SK-N-SH (cell line): ENCODE results near the gene P3H2. TPM values are rescaled to one million over a fixed set of nuclear protein-coding genes. Genes with fewer than 3 reads are reported as not detected.

Source experiments
- CTCF ChIA-PET: fragments of 300-600, 350-600 bp; formaldehyde crosslinking; extraction: SDS; loops from one replicate; lab custom pipeline; 2021; lab: Yijun Ruan, JAX
- POLR2A ChIA-PET: fragments of 350-600 bp; sonication (Branson Sonifier 250); formaldehyde crosslinking; extraction: SDS; loops from one replicate; lab custom pipeline; 2020; ENCODE audit warnings: antibody characterized with exemption, inconsistent platforms; lab: Yijun Ruan, JAX
- DNase-seq: peaks from one replicate; pipeline ENCODE4 v3.0.0; 2012
- H2AFZ ChIP-seq: fragments of 200-600 bp; sonication (generic); 2 replicates; pipeline ENCODE4 v1.8.1; 2016; ENCODE audit warnings: antibody characterized with exemption, mild to moderate bottlenecking, low read depth
- H3F3A ChIP-seq: fragments of 200-600 bp; sonication (generic); replicated peaks from 2 replicates; pipeline ENCODE3; 2016; ENCODE audit warnings: antibody characterized with exemption, mild to moderate bottlenecking; ENCODE audit not compliant: insufficient read depth
- H3K27ac ChIP-seq, 2 experiments: fragments of 200-500 bp in 1 of 2; fragments of 200-600 bp in 1 of 2; sonication (Bioruptor generic) in 1 of 2; sonication (generic), shearing (Covaris generic) in 1 of 2; 2 replicates each; pipeline versions ENCODE4 v1.5.1 to v1.6.1; 2014 to 2016; ENCODE audit warnings: low read depth in 2 of 2, inconsistent platforms in 1 of 2, low read length in 1 of 2, mild to moderate bottlenecking in 1 of 2, mixed read lengths in 1 of 2
- H3K27me3 ChIP-seq: fragments of 200-600 bp; sonication (generic), shearing (Covaris generic); 2 replicates; pipeline ENCODE4 v1.6.1; 2016; ENCODE audit warnings: mixed run types; ENCODE audit not compliant: insufficient read depth
- H3K36me3 ChIP-seq, 2 experiments: fragments of 200-500 bp in 1 of 2; fragments of 200-600 bp in 1 of 2; sonication (Bioruptor generic) in 1 of 2; sonication (generic) in 1 of 2; replicated peaks in 1 of 2; 2 replicates each; pipeline versions ENCODE3 to v1.5.1; 2014 to 2016; ENCODE audit warnings: low read length in 1 of 2, mild to moderate bottlenecking in 1 of 2; ENCODE audit not compliant: insufficient read depth in 2 of 2, control insufficient read depth in 1 of 2
- H3K4me1 ChIP-seq, 2 experiments: fragments of 200-500 bp in 1 of 2; fragments of 200-600 bp in 1 of 2; sonication (Bioruptor generic) in 1 of 2; sonication (generic), shearing (Covaris generic) in 1 of 2; 2 replicates each; pipeline versions ENCODE4 v1.5.1 to v1.6.1; 2014 to 2016; ENCODE audit warnings: low read depth in 1 of 2, low read length in 1 of 2, mixed run types in 1 of 2; ENCODE audit not compliant: insufficient read depth in 2 of 2, control insufficient read depth in 1 of 2
- H3K4me2 ChIP-seq: fragments of 200-600 bp; sonication (generic), shearing (Covaris generic); 2 replicates; pipeline ENCODE4 v1.6.1; 2017; ENCODE audit warnings: mixed run types
- H3K4me3 ChIP-seq, 2 experiments: fragments of 200-500 bp in 1 of 2; fragments of 200-600 bp in 1 of 2; sonication (Bioruptor generic) in 1 of 2; sonication (generic), shearing (Covaris generic) in 1 of 2; 2 replicates each; pipeline versions ENCODE4 v1.5.1 to v1.8.1; 2014 to 2016; ENCODE audit warnings: low read depth in 2 of 2, inconsistent platforms in 1 of 2, low read length in 1 of 2, mild to moderate bottlenecking in 1 of 2, mixed read lengths in 1 of 2, moderate library complexity in 1 of 2
- H3K79me2 ChIP-seq: fragments of 200-600 bp; sonication (generic); 2 replicates; pipeline ENCODE4 v1.8.1; 2017; ENCODE audit warnings: mild to moderate bottlenecking; ENCODE audit not compliant: insufficient read depth
- H3K9ac ChIP-seq: fragments of 200-600 bp; sonication (generic); 2 replicates; pipeline ENCODE4 v1.6.1; 2017; ENCODE audit warnings: mixed run types
- H3K9me2 ChIP-seq: fragments of 200-600 bp; sonication (generic); 2 replicates; pipeline ENCODE4 v1.6.1; 2017; ENCODE audit warnings: mixed run types
- H3K9me3 ChIP-seq: fragments of 200-600 bp; sonication (generic); 2 replicates; pipeline ENCODE4 v1.6.1; 2017; ENCODE audit warnings: mixed run types, mild to moderate bottlenecking, moderate library complexity
- H4K20me1 ChIP-seq: fragments of 200-600 bp; sonication (generic); 2 replicates; pipeline ENCODE4 v1.6.1; 2017; ENCODE audit warnings: mild to moderate bottlenecking, mixed run types; ENCODE audit not compliant: insufficient read depth
- CHD2 ChIP-seq: fragments of 150-350 bp; IDR thresholded peaks from 2 replicates; pipeline ENCODE4 v1.6.1; 2018; ENCODE audit warnings: low read length; ENCODE audit not compliant: partially characterized antibody
- ELF1 ChIP-seq: IDR thresholded peaks from 2 replicates; pipeline ENCODE4 v1.4.0; 2012
- EP300 ChIP-seq, 2 experiments: IDR thresholded peaks; 2 replicates each; pipeline versions ENCODE4 v1.4.0 to v1.6.1; 2012; ENCODE audit warnings: borderline replicate concordance in 1 of 2, low read depth in 1 of 2, low read length in 1 of 2
- GABPA ChIP-seq: IDR thresholded peaks from 2 replicates; pipeline ENCODE4 v1.4.0; 2012; ENCODE audit warnings: low read depth, mild to moderate bottlenecking
- MEF2A ChIP-seq: IDR thresholded peaks from 2 replicates; pipeline ENCODE4 v1.4.0; 2012; ENCODE audit warnings: low read depth, borderline replicate concordance
- MXI1 ChIP-seq: IDR thresholded peaks from 2 replicates; pipeline ENCODE4 v1.6.1; 2012; ENCODE audit warnings: mild to moderate bottlenecking, low read depth, low read length, improper control_type of control experiment
- POLR2AphosphoS5 ChIP-seq: IDR thresholded peaks from 2 replicates; pipeline ENCODE4 v1.6.1; 2012; ENCODE audit warnings: low read depth, low read length
- RAD21 ChIP-seq: IDR thresholded peaks from 2 replicates; pipeline ENCODE4 v1.6.1; 2012; ENCODE audit warnings: mild to moderate bottlenecking, low read length
- RCOR1 ChIP-seq: fragments of 150-350 bp; IDR thresholded peaks from 2 replicates; pipeline ENCODE4 v1.6.1; 2017; ENCODE audit warnings: antibody characterized with exemption, low read length
- RXRA ChIP-seq: IDR thresholded peaks from 2 replicates; pipeline ENCODE4 v1.4.0; 2012; ENCODE audit warnings: low read depth, mild to moderate bottlenecking, borderline replicate concordance
- TEAD4 ChIP-seq: IDR thresholded peaks from 2 replicates; pipeline ENCODE4 v1.4.0; 2012; ENCODE audit warnings: mild to moderate bottlenecking, borderline replicate concordance; ENCODE audit not compliant: insufficient read depth
- YY1 ChIP-seq: IDR thresholded peaks from 2 replicates; pipeline ENCODE4 v1.4.0; 2012; ENCODE audit warnings: low read depth, mild to moderate bottlenecking
- WGBS: methylation state at CpG from one replicate; pipeline ENCODE4 v1.1.6; 2017; ENCODE audit warnings: low lambda C conversion rate; 5-methylcytosine and 5-hydroxymethylcytosine counted together
- polyA plus RNA-seq, 3 experiments: library from polyadenylated mRNA; depleted of rRNA; stranded (reverse); fragments of >200 nt; gene quantifications; 2 replicates each; pipeline ENCODE4 v1.2.3, GENCODE V29; 2012
- TF ChIP-seq, protein P1 (sequence below): fragments of 150-350 bp; IDR thresholded peaks from 2 replicates; pipeline ENCODE4 v1.6.1; 2016; ENCODE audit warnings: mild to moderate bottlenecking, low read depth, low read length
- TF ChIP-seq, protein P2 (sequence below): fragments of 200-600 bp; sonication (generic); IDR thresholded peaks from 2 replicates; pipeline ENCODE4 v1.6.1; 2017; ENCODE audit warnings: antibody characterized with exemption, mild to moderate bottlenecking, moderate library complexity
- TF ChIP-seq, protein P3 (sequence below): IDR thresholded peaks from 2 replicates; pipeline ENCODE4 v1.4.0; 2012; ENCODE audit warnings: low read depth, borderline replicate concordance
- TF ChIP-seq, protein P4 (sequence below): IDR thresholded peaks from 2 replicates; pipeline ENCODE4; 2012
- TF ChIP-seq, protein P5 (sequence below): IDR thresholded peaks from 2 replicates; pipeline ENCODE4 v1.6.1; 2012; ENCODE audit warnings: mild to moderate bottlenecking, low read depth, low read length, moderate library complexity

Gene P3H2
- polyA plus RNA-seq, 1 of the 3 experiments (the other 2 are of a cell fraction): 2.8 TPM

DNA sequence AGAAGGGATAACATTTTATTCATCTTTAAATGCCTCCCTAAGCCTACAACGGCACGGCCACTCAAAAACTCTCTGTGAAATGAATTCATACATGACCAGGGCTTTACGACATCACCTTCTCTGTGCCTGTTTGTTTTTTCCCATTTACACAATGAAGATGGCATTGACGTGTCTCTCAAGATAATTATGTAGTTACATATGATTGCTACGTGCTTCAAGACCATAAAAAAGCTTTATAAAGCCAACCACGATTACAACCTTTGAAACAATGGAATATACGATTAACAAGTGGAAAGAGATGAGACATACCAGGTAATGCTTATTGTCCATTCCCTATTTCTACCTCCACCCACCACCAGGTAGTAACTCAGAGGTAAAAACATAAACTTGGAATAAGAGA is 168.4 kb downstream of the P3H2 start:
- Histone ChIP-seq H3K9me3 (no peaks in the 10 kb centered on the region), H3K27me3 (peaks cover 23% of the 10 kb centered on the region; the same call in 1 of the 2 replicates), H3K4me1 (no peaks in the 10 kb centered on the region), H3K36me3 (no peaks in the 10 kb centered on the region), H3K4me2 (no peak overlapping the region), H2AFZ (no peak overlapping the region), H3F3A (no peaks in the 10 kb centered on the region), H3K79me2 (no peaks in the 10 kb centered on the region), H3K27ac (no peak overlapping the region), H3K9me2 (no peaks in the 10 kb centered on the region), H3K9ac (no peak overlapping the region), H3K4me3 (no peak overlapping the region), H4K20me1 (no peaks in the 10 kb centered on the region)
- TF ChIP-seq GABPA: no peak
- TF ChIP-seq, protein P1, sequence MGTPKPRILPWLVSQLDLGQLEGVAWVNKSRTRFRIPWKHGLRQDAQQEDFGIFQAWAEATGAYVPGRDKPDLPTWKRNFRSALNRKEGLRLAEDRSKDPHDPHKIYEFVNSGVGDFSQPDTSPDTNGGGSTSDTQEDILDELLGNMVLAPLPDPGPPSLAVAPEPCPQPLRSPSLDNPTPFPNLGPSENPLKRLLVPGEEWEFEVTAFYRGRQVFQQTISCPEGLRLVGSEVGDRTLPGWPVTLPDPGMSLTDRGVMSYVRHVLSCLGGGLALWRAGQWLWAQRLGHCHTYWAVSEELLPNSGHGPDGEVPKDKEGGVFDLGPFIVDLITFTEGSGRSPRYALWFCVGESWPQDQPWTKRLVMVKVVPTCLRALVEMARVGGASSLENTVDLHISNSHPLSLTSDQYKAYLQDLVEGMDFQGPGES: no peak
- TF ChIP-seq, protein P2, sequence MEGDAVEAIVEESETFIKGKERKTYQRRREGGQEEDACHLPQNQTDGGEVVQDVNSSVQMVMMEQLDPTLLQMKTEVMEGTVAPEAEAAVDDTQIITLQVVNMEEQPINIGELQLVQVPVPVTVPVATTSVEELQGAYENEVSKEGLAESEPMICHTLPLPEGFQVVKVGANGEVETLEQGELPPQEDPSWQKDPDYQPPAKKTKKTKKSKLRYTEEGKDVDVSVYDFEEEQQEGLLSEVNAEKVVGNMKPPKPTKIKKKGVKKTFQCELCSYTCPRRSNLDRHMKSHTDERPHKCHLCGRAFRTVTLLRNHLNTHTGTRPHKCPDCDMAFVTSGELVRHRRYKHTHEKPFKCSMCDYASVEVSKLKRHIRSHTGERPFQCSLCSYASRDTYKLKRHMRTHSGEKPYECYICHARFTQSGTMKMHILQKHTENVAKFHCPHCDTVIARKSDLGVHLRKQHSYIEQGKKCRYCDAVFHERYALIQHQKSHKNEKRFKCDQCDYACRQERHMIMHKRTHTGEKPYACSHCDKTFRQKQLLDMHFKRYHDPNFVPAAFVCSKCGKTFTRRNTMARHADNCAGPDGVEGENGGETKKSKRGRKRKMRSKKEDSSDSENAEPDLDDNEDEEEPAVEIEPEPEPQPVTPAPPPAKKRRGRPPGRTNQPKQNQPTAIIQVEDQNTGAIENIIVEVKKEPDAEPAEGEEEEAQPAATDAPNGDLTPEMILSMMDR: no peak
- TF ChIP-seq RXRA: no peak
- TF ChIP-seq, protein P3, sequence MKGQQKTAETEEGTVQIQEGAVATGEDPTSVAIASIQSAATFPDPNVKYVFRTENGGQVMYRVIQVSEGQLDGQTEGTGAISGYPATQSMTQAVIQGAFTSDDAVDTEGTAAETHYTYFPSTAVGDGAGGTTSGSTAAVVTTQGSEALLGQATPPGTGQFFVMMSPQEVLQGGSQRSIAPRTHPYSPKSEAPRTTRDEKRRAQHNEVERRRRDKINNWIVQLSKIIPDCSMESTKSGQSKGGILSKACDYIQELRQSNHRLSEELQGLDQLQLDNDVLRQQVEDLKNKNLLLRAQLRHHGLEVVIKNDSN: no peak
- TF ChIP-seq RAD21: no peak
- TF ChIP-seq MEF2A: no peak
- TF ChIP-seq ELF1: no peak
- no peak for TF ChIP-seq POLR2AphosphoS5
- TF ChIP-seq EP300 (IDR thresholded peaks at IDR 0.05; ENCODE audit: borderline replicate concordance in 1 of 2, low read depth in 1 of 2, low read length in 1 of 2): no peak
- TF ChIP-seq, protein P4, sequence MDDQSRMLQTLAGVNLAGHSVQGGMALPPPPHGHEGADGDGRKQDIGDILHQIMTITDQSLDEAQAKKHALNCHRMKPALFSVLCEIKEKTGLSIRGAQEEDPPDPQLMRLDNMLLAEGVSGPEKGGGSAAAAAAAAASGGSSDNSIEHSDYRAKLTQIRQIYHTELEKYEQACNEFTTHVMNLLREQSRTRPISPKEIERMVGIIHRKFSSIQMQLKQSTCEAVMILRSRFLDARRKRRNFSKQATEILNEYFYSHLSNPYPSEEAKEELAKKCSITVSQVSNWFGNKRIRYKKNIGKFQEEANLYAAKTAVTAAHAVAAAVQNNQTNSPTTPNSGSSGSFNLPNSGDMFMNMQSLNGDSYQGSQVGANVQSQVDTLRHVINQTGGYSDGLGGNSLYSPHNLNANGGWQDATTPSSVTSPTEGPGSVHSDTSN: no peak
- TF ChIP-seq, protein P5, sequence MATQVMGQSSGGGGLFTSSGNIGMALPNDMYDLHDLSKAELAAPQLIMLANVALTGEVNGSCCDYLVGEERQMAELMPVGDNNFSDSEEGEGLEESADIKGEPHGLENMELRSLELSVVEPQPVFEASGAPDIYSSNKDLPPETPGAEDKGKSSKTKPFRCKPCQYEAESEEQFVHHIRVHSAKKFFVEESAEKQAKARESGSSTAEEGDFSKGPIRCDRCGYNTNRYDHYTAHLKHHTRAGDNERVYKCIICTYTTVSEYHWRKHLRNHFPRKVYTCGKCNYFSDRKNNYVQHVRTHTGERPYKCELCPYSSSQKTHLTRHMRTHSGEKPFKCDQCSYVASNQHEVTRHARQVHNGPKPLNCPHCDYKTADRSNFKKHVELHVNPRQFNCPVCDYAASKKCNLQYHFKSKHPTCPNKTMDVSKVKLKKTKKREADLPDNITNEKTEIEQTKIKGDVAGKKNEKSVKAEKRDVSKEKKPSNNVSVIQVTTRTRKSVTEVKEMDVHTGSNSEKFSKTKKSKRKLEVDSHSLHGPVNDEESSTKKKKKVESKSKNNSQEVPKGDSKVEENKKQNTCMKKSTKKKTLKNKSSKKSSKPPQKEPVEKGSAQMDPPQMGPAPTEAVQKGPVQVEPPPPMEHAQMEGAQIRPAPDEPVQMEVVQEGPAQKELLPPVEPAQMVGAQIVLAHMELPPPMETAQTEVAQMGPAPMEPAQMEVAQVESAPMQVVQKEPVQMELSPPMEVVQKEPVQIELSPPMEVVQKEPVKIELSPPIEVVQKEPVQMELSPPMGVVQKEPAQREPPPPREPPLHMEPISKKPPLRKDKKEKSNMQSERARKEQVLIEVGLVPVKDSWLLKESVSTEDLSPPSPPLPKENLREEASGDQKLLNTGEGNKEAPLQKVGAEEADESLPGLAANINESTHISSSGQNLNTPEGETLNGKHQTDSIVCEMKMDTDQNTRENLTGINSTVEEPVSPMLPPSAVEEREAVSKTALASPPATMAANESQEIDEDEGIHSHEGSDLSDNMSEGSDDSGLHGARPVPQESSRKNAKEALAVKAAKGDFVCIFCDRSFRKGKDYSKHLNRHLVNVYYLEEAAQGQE: no peak
- no peak for TF ChIP-seq TEAD4
- TF ChIP-seq CHD2: no peak
- TF ChIP-seq YY1: no peak
- no peak for TF ChIP-seq RCOR1
- TF ChIP-seq MXI1: no peak
- WGBS: 17% methylated on average over 7 of the region's 7 CpGs
- DNase-seq: no peak
- ChIA-PET CTCF (interaction anchor here (1.0 to 3.1 kb wide), 2 partner anchors 9 to 250 kb away, joined by 3 to 8 read pairs; no protein-coding TSS in a partner anchor), POLR2A (no interaction called here)
